G401 (cell line): ENCODE data around the gene LIPH. TPM values are rescaled to one million over a fixed set of nuclear protein-coding genes. Genes with fewer than 3 reads are reported as not detected.

Source experiments
- total RNA-seq: library from RNA; depleted of rRNA; stranded (reverse); fragments of >200 nt; shearing (Covaris generic); gene quantifications from 2 replicates; pipeline ENCODE4 v1.2.3, GENCODE V29; 2014; rRNA removed

Gene LIPH
- total RNA-seq, 1 experiment from 2014 or later, result not detected

Other genes with a start within 250 kb of the LIPH start
- gene MAP3K13, start 189.5 kb downstream of the LIPH start, total RNA-seq, result 2.0 and 4.4 TPM in 2 replicates
- 17.2 and 29.2 TPM in 2 replicates for gene TMEM41A, start 53.6 kb downstream of the LIPH start, total RNA-seq
- 8.5 and 25.4 TPM in 2 replicates for gene SENP2, start 33.7 kb upstream of the LIPH start, total RNA-seq